ENCODE data around the gene VPS8.

Gene VPS8

GRCh38 chr3:184814214-184814613 lies 2.2 kb downstream of the VPS8 start:
- no peak overlapping the region for H3K4me3 ChIP-seq (ENCODE audit: low read depth, low read length)
- no peak overlapping the region for H3K27ac ChIP-seq (ENCODE audit: low read depth, low read length)
- H3K9ac ChIP-seq (ENCODE audit: low read length), result no peak overlapping the region
- peaks cover 4% of the 10 kb centered on the region; the same call in 1 of the 2 replicates for H3K36me3 ChIP-seq (ENCODE audit: control insufficient read depth, insufficient read depth, low read length)
- 0 out of 2 replicates have a peak, but pooled peaks cover 5% of the 10 kb centered on the region for H3K4me1 ChIP-seq (ENCODE audit: control insufficient read depth, insufficient read depth, low read length)
- no peaks in the 10 kb centered on the region for H3K9me3 ChIP-seq (ENCODE audit: control insufficient read depth, insufficient read depth, low read depth, low read length)
- no peaks in the 10 kb centered on the region for H3K27me3 ChIP-seq (ENCODE audit: control insufficient read depth, insufficient read depth, low read length)

GRCh38 chr3:184815046-184815930 lies 3.3 kb downstream of the VPS8 start:
- Histone ChIP-seq H3K4me1 (ENCODE audit: control insufficient read depth, insufficient read depth, low read length) (0 out of 2 replicates have a peak, but pooled peaks cover 5% of the 10 kb centered on the region), H3K4me3 (ENCODE audit: low read depth, low read length) (no peak overlapping the region), H3K9ac (ENCODE audit: low read length) (no peak overlapping the region), H3K36me3 (ENCODE audit: control insufficient read depth, insufficient read depth, low read length) (peaks cover 4% of the 10 kb centered on the region; the same call in 1 of the 2 replicates), H3K27ac (ENCODE audit: low read depth, low read length) (no peak overlapping the region), H3K27me3 (ENCODE audit: control insufficient read depth, insufficient read depth, low read length) (no peaks in the 10 kb centered on the region), H3K9me3 (ENCODE audit: control insufficient read depth, insufficient read depth, low read depth, low read length) (no peaks in the 10 kb centered on the region)

- Histone ChIP-seq H3K27me3 (ENCODE audit: control insufficient read depth, insufficient read depth, low read length) (no peaks in the 10 kb centered on the region), H3K4me1 (ENCODE audit: control insufficient read depth, insufficient read depth, low read length) (0 out of 2 replicates have a peak, but pooled peaks cover 2% of the 10 kb centered on the region), H3K36me3 (ENCODE audit: control insufficient read depth, insufficient read depth, low read length) (peaks cover 4% of the 10 kb centered on the region; the same call in 1 of the 2 replicates)
These were observed 4.6 kb downstream of the VPS8 start for GRCh38 chr3:184816614-184817013.

GRCh38 chr3:184820525-184820924 lies 8.6 kb downstream of the VPS8 start:
- Histone ChIP-seq H3K9me3 (ENCODE audit: control insufficient read depth, insufficient read depth, low read depth, low read length) (no peaks in the 10 kb centered on the region), H3K9ac (ENCODE audit: low read length) (no peak overlapping the region), H3K4me1 (ENCODE audit: control insufficient read depth, insufficient read depth, low read length) (no peaks in the 10 kb centered on the region), H3K27ac (ENCODE audit: low read depth, low read length) (no peak overlapping the region), H3K27me3 (ENCODE audit: control insufficient read depth, insufficient read depth, low read length) (no peaks in the 10 kb centered on the region), H3K4me3 (ENCODE audit: low read depth, low read length) (no peak overlapping the region), H3K36me3 (ENCODE audit: control insufficient read depth, insufficient read depth, low read length) (peaks cover 4% of the 10 kb centered on the region; the same call in 1 of the 2 replicates)

More at GRCh38 chr3:184816614-184817013, 4.6 kb downstream of the VPS8 start:
- no peak overlapping the region for H3K4me3 ChIP-seq (ENCODE audit: low read depth, low read length)
- no peak overlapping the region for H3K27ac ChIP-seq (ENCODE audit: low read depth, low read length)
- H3K9ac ChIP-seq (ENCODE audit: low read length), result no peak overlapping the region
- H3K9me3 ChIP-seq (ENCODE audit: control insufficient read depth, insufficient read depth, low read depth, low read length), result no peaks in the 10 kb centered on the region

- Histone ChIP-seq H3K9me3 (ENCODE audit: control insufficient read depth, insufficient read depth, low read depth, low read length) (no peaks in the 10 kb centered on the region), H3K9ac (ENCODE audit: low read length) (no peak overlapping the region), H3K27ac (ENCODE audit: low read depth, low read length) (no peak overlapping the region), H3K4me1 (ENCODE audit: control insufficient read depth, insufficient read depth, low read length) (no peaks in the 10 kb centered on the region), H3K36me3 (ENCODE audit: control insufficient read depth, insufficient read depth, low read length) (peaks cover under 1% of the 10 kb centered on the region; the same call in 1 of the 2 replicates), H3K4me3 (ENCODE audit: low read depth, low read length) (no peak overlapping the region), H3K27me3 (ENCODE audit: control insufficient read depth, insufficient read depth, low read length) (no peaks in the 10 kb centered on the region)
These were observed 9.1 kb downstream of the VPS8 start for GRCh38 chr3:184821034-184821433.

- H3K4me3 ChIP-seq (ENCODE audit: low read depth, low read length), result no peak overlapping the region
- no peaks in the 10 kb centered on the region for H3K4me1 ChIP-seq (ENCODE audit: control insufficient read depth, insufficient read depth, low read length)
- no peaks in the 10 kb centered on the region for H3K27me3 ChIP-seq (ENCODE audit: control insufficient read depth, insufficient read depth, low read length)
- H3K9me3 ChIP-seq (ENCODE audit: control insufficient read depth, insufficient read depth, low read depth, low read length), result no peaks in the 10 kb centered on the region
- 0 out of 2 replicates have a peak, but pooled peaks cover 3% of the 10 kb centered on the region for H3K36me3 ChIP-seq (ENCODE audit: control insufficient read depth, insufficient read depth, low read length)
- no peak overlapping the region for H3K27ac ChIP-seq (ENCODE audit: low read depth, low read length)
- H3K9ac ChIP-seq (ENCODE audit: low read length), result no peak overlapping the region
These were observed 10.1 kb downstream of the VPS8 start for GRCh38 chr3:184822081-184822480.

- H3K4me3 ChIP-seq (ENCODE audit: low read depth, low read length), result no peak overlapping the region
- no peaks in the 10 kb centered on the region for H3K4me1 ChIP-seq (ENCODE audit: control insufficient read depth, insufficient read depth, low read length)
- no peaks in the 10 kb centered on the region for H3K9me3 ChIP-seq (ENCODE audit: control insufficient read depth, insufficient read depth, low read depth, low read length)
- 0 out of 2 replicates have a peak, but pooled peaks cover 3% of the 10 kb centered on the region for H3K36me3 ChIP-seq (ENCODE audit: control insufficient read depth, insufficient read depth, low read length)
- no peak overlapping the region for H3K27ac ChIP-seq (ENCODE audit: low read depth, low read length)
- H3K27me3 ChIP-seq (ENCODE audit: control insufficient read depth, insufficient read depth, low read length), result no peaks in the 10 kb centered on the region
- no peak overlapping the region for H3K9ac ChIP-seq (ENCODE audit: low read length)
These were observed 10.7 kb downstream of the VPS8 start for GRCh38 chr3:184822654-184823053.

- Histone ChIP-seq H3K9ac (ENCODE audit: low read length) (no peak overlapping the region), H3K4me1 (ENCODE audit: control insufficient read depth, insufficient read depth, low read length) (no peaks in the 10 kb centered on the region), H3K9me3 (ENCODE audit: control insufficient read depth, insufficient read depth, low read depth, low read length) (no peaks in the 10 kb centered on the region), H3K27ac (ENCODE audit: low read depth, low read length) (no peak overlapping the region), H3K4me3 (ENCODE audit: low read depth, low read length) (no peak overlapping the region), H3K36me3 (ENCODE audit: control insufficient read depth, insufficient read depth, low read length) (0 out of 2 replicates have a peak, but pooled peaks cover 3% of the 10 kb centered on the region), H3K27me3 (ENCODE audit: control insufficient read depth, insufficient read depth, low read length) (no peaks in the 10 kb centered on the region)
These were observed 12.0 kb downstream of the VPS8 start for GRCh38 chr3:184823990-184824389.

- no peak overlapping the region for H3K9ac ChIP-seq (ENCODE audit: low read length)
- 0 out of 2 replicates have a peak, but pooled peaks cover 3% of the 10 kb centered on the region for H3K36me3 ChIP-seq (ENCODE audit: control insufficient read depth, insufficient read depth, low read length)
- H3K9me3 ChIP-seq (ENCODE audit: control insufficient read depth, insufficient read depth, low read depth, low read length), result no peaks in the 10 kb centered on the region
- H3K27ac ChIP-seq (ENCODE audit: low read depth, low read length), result no peak overlapping the region
- H3K27me3 ChIP-seq (ENCODE audit: control insufficient read depth, insufficient read depth, low read length), result no peaks in the 10 kb centered on the region
- H3K4me3 ChIP-seq (ENCODE audit: low read depth, low read length), result no peak overlapping the region
- H3K4me1 ChIP-seq (ENCODE audit: control insufficient read depth, insufficient read depth, low read length), result no peaks in the 10 kb centered on the region
These were observed 13.3 kb downstream of the VPS8 start for GRCh38 chr3:184825121-184825820.

GRCh38 chr3:184827572-184827971 lies 15.6 kb downstream of the VPS8 start:
- Histone ChIP-seq H3K27me3 (ENCODE audit: control insufficient read depth, insufficient read depth, low read length) (no peaks in the 10 kb centered on the region), H3K9ac (ENCODE audit: low read length) (no peak overlapping the region), H3K9me3 (ENCODE audit: control insufficient read depth, insufficient read depth, low read depth, low read length) (no peaks in the 10 kb centered on the region), H3K4me3 (ENCODE audit: low read depth, low read length) (no peak overlapping the region), H3K4me1 (ENCODE audit: control insufficient read depth, insufficient read depth, low read length) (no peaks in the 10 kb centered on the region), H3K36me3 (ENCODE audit: control insufficient read depth, insufficient read depth, low read length) (peaks cover 6% of the 10 kb centered on the region; the same call in 1 of the 2 replicates), H3K27ac (ENCODE audit: low read depth, low read length) (no peak overlapping the region)

GRCh38 chr3:184832044-184832443 lies 20.1 kb downstream of the VPS8 start:
- Histone ChIP-seq H3K9me3 (ENCODE audit: control insufficient read depth, insufficient read depth, low read depth, low read length) (no peaks in the 10 kb centered on the region), H3K36me3 (ENCODE audit: control insufficient read depth, insufficient read depth, low read length) (peaks cover 28% of the 10 kb centered on the region), H3K27me3 (ENCODE audit: control insufficient read depth, insufficient read depth, low read length) (no peaks in the 10 kb centered on the region), H3K4me1 (ENCODE audit: control insufficient read depth, insufficient read depth, low read length) (peaks cover 10% of the 10 kb centered on the region; the same call in 1 of the 2 replicates), H3K9ac (ENCODE audit: low read length) (no peak overlapping the region), H3K4me3 (ENCODE audit: low read depth, low read length) (no peak overlapping the region), H3K27ac (ENCODE audit: low read depth, low read length) (no peak overlapping the region)

Data from HUES6 (cell line).